MM.1S (cell line): Measurements from ENCODE around the gene PANX3.

Experiments
- EZH2 ChIP-seq: fragments of 300-600 bp; sonication (generic); optimal IDR thresholded peaks from 2 replicates; pipeline ENCODE3; 2017; ENCODE audit warnings: low read depth, mild to moderate bottlenecking, antibody characterized with exemption, low read length, mixed read lengths
- EZH2phosphoT487 ChIP-seq: fragments of 300-600 bp; sonication (generic); IDR thresholded peaks from 2 replicates; pipeline ENCODE4 v1.6.1; 2018; ENCODE audit warnings: antibody characterized with exemption, low read length
- TF ChIP-seq, protein P1 (sequence below): fragments of 300-600 bp; sonication (generic); IDR thresholded peaks from 2 replicates; pipeline ENCODE4 v1.5.1; 2016; ENCODE audit warnings: antibody characterized with exemption, low read length, mixed read lengths

DNA sequence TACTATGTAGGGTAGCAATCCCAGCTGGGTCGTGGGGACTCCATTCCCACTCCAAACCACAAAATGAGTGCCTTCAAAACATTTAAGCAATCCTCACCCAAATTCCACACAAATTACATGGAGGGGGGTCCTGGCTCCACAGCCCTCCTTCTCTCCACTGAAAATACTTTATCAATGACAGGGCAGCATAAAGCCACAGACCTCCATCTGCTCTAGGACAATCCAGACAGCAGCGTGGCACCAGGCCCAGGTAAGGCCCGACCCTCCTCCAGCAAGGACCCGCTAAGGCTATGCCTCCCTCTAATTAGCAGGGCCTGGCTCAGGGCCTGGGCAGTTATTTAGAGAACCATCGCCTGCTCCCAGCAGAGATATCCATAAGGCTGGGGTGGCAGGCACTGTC, at the start of gene PANX3:
- TF ChIP-seq, protein P1, sequence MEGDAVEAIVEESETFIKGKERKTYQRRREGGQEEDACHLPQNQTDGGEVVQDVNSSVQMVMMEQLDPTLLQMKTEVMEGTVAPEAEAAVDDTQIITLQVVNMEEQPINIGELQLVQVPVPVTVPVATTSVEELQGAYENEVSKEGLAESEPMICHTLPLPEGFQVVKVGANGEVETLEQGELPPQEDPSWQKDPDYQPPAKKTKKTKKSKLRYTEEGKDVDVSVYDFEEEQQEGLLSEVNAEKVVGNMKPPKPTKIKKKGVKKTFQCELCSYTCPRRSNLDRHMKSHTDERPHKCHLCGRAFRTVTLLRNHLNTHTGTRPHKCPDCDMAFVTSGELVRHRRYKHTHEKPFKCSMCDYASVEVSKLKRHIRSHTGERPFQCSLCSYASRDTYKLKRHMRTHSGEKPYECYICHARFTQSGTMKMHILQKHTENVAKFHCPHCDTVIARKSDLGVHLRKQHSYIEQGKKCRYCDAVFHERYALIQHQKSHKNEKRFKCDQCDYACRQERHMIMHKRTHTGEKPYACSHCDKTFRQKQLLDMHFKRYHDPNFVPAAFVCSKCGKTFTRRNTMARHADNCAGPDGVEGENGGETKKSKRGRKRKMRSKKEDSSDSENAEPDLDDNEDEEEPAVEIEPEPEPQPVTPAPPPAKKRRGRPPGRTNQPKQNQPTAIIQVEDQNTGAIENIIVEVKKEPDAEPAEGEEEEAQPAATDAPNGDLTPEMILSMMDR, result no peak
- no peak for TF ChIP-seq EZH2
- no peak for TF ChIP-seq EZH2phosphoT487
